GM12878 (cell line): Measurements from ENCODE around the gene GPI. TPM values are rescaled to one million over a fixed set of nuclear protein-coding genes. Genes with fewer than 3 reads are reported as not detected.

ENCODE experiments used
- ATAC-seq: fragments of 200-7000 bp; cut with Tn5 transposase; 3 replicates; pipeline ENCODE4 v1.9.1; 2020; ENCODE audit warnings: mild to moderate bottlenecking, moderate library complexity
- BruUV-seq: library from RNA; stranded (reverse); fragments of 400-500 nt; replicated peaks from 2 replicates; lab custom pipeline; 2021; lab: Mats Ljungman, UMichigan
- CTCF ChIA-PET: fragments of 300-600 bp; sonication (Branson Sonifier 250); formaldehyde crosslinking; extraction: SDS; loops from one replicate; lab custom pipeline; 2021; ENCODE audit warnings: inconsistent platforms; lab: Yijun Ruan, JAX
- POLR2A ChIA-PET: fragments of 350-600 bp; formaldehyde crosslinking; extraction: SDS; loops from one replicate; lab custom pipeline; 2021; ENCODE audit warnings: inconsistent platforms; lab: Charles Lee
- RAD21 ChIA-PET: fragments of 300-600 bp; sonication (Branson Sonifier 250); formaldehyde crosslinking; loops from one replicate; lab custom pipeline; 2023; ENCODE audit warnings: antibody characterized with exemption; ENCODE audit not compliant: unreplicated experiment; lab: Charles Lee
- SMC1A ChIA-PET: fragments of 300-600 bp; sonication (Branson Sonifier 250); formaldehyde crosslinking; loops from one replicate; lab custom pipeline; 2023; ENCODE audit not compliant: unreplicated experiment, uncharacterized antibody; lab: Charles Lee
- DNase-seq: peaks from one replicate; pipeline ENCODE4 v3.0.0-alpha.2; 2011; ENCODE audit warnings: low read depth, low spot score
- FAIRE-seq: peaks from 3 replicates; lab custom pipeline; 2011; peaks lifted over from hg19 to GRCh38; lab: Jason Lieb, UNC
- H2AFZ ChIP-seq: 2 replicates; pipeline ENCODE4 v1.6.0; 2011; ENCODE audit warnings: low read depth, low read length, control low read depth; ENCODE audit not compliant: control insufficient read depth
- H3K27ac ChIP-seq: 2 replicates; pipeline ENCODE4 v1.5.1; 2011; ENCODE audit warnings: control low read depth; ENCODE audit not compliant: control insufficient read depth, insufficient read depth
- H3K27me3 ChIP-seq, 2 experiments: replicated peaks in 1 of 2; 2 replicates each; pipeline versions ENCODE4 v1.6.0 to v1.6.1; 2011; ENCODE audit warnings: low read length in 1 of 2; ENCODE audit not compliant: control insufficient read depth in 2 of 2, insufficient read depth in 2 of 2
- H3K36me3 ChIP-seq, 2 experiments: 2 replicates each; pipeline ENCODE4 v1.5.1; 2011; ENCODE audit warnings: low read length in 1 of 2; ENCODE audit not compliant: control insufficient read depth in 2 of 2, insufficient read depth in 2 of 2
- H3K4me1 ChIP-seq: 2 replicates; pipeline ENCODE4 v1.6.1; 2011; ENCODE audit warnings: mild to moderate bottlenecking, low read length, moderate library complexity, mixed read lengths; ENCODE audit not compliant: control insufficient read depth, insufficient read depth
- H3K4me2 ChIP-seq: 2 replicates; pipeline ENCODE4 v1.6.0; 2011; ENCODE audit warnings: control low read depth; ENCODE audit not compliant: control insufficient read depth, insufficient read depth
- H3K4me3 ChIP-seq: fragments of 200-600 bp; sonication (generic); 2 replicates; pipeline ENCODE4 v1.5.1; 2016
- H3K79me2 ChIP-seq: 2 replicates; pipeline ENCODE4 v1.6.0; 2011; ENCODE audit warnings: low read length; ENCODE audit not compliant: control insufficient read depth, insufficient read depth
- H3K9ac ChIP-seq: 2 replicates; pipeline ENCODE4 v1.8.0; 2011; ENCODE audit warnings: low read length, control low read depth, mixed read lengths; ENCODE audit not compliant: control insufficient read depth, insufficient read depth
- H3K9me3 ChIP-seq: replicated peaks from 3 replicates; pipeline ENCODE4 v1.5.1; 2011; ENCODE audit warnings: mild to moderate bottlenecking, low read length; ENCODE audit not compliant: control insufficient read depth, insufficient read depth
- H4K20me1 ChIP-seq: 2 replicates; pipeline ENCODE4 v1.6.0; 2011; ENCODE audit not compliant: control insufficient read depth, insufficient read depth
- BMI1 ChIP-seq: fragments of 450-650 bp; IDR thresholded peaks from 2 replicates; pipeline ENCODE4 v1.6.1; 2016; ENCODE audit warnings: mild to moderate bottlenecking, moderate library complexity, borderline replicate concordance
- CBFB ChIP-seq: IDR thresholded peaks from 2 replicates; pipeline ENCODE4 v1.6.1; 2016; ENCODE audit warnings: antibody characterized with exemption, low read depth
- ETV6 ChIP-seq, 2 experiments: fragments of 450-650 bp in 1 of 2; IDR thresholded peaks in 1 of 2; conservative IDR thresholded peaks in 1 of 2; 2 replicates each; pipeline ENCODE4 v1.6.1; 2014; ENCODE audit warnings: antibody characterized with exemption in 1 of 2, borderline replicate concordance in 1 of 2, low read depth in 1 of 2, mild to moderate bottlenecking in 1 of 2, moderate library complexity in 1 of 2
- FOXK2 ChIP-seq: fragments of 450-650 bp; IDR thresholded peaks from 2 replicates; pipeline ENCODE4 v1.6.1; 2017; ENCODE audit warnings: mild to moderate bottlenecking, moderate library complexity
- IKZF2 ChIP-seq, 2 experiments: fragments of 450-650 bp; IDR thresholded peaks; 2 replicates each; pipeline ENCODE4 v1.6.1; 2017; ENCODE audit warnings: mild to moderate bottlenecking in 2 of 2, moderate library complexity in 2 of 2
- LARP7 ChIP-seq: fragments of 450-650 bp; IDR thresholded peaks from 2 replicates; pipeline ENCODE4 v1.6.1; 2017; ENCODE audit warnings: mild to moderate bottlenecking
- MTA3 ChIP-seq: IDR thresholded peaks from 2 replicates; pipeline ENCODE4 v1.6.1; 2012; ENCODE audit warnings: low read length, inconsistent platforms, borderline replicate concordance
- POLR2AphosphoS5 ChIP-seq: IDR thresholded peaks from 2 replicates; pipeline ENCODE4 v1.6.1; 2011; ENCODE audit warnings: mild to moderate bottlenecking, low read length, inconsistent platforms
- SMARCA5 ChIP-seq: fragments of 450-650 bp; IDR thresholded peaks from 2 replicates; pipeline ENCODE4 v1.6.1; 2017; ENCODE audit warnings: mild to moderate bottlenecking
- SP1 ChIP-seq: IDR thresholded peaks from one replicate; pipeline ENCODE4 v1.6.1; 2011; ENCODE audit warnings: low read depth, low read length
- ZZZ3 ChIP-seq: IDR thresholded peaks from 2 replicates; pipeline ENCODE4 v1.6.1; 2011; ENCODE audit warnings: low read depth; ENCODE audit not compliant: control insufficient read depth, insufficient read length
- WGBS: methylation state at CpG from one replicate; pipeline ENCODE4 v1.1.6; 2016; ENCODE audit warnings: low lambda C conversion rate; ENCODE audit not compliant: insufficient replicate concordance, insufficient coverage; ENCODE audit errors: missing lambda C conversion rate; 5-methylcytosine and 5-hydroxymethylcytosine counted together
- in situ Hi-C: fragments of 300-500 bp; cut with MboI; formaldehyde crosslinking; loops from 9 replicates; pipeline ENCODE4 v1.14.3; 2018; ENCODE audit warnings: mixed read lengths
- intact Hi-C: fragments of 100-400 bp; cut with micrococcal nuclease; formaldehyde crosslinking; loops from one replicate; pipeline ENCODE4 v1.14.2; 2022; ENCODE audit not compliant: unreplicated experiment
- polyA plus RNA-seq, 11 experiments: library from polyadenylated mRNA; depleted of rRNA in 4 of 11; unstranded in 6 of 11; stranded (reverse) in 5 of 11; fragments of >200 nt; fragmentation: Nextera tagmentation in 4 of 11; fragmentation: Illumina TruSeq in 1 of 11; extraction: Ambion mirVana in 4 of 11; extraction: Trizol in 1 of 11; gene quantifications; 1 replicate in 1 of 11; 2 replicates in 10 of 11; pipeline versions ENCODE4 v1.2.1 to v1.2.3, GENCODE V29; 2011 to 2016; ENCODE audit warnings: inconsistent platforms in 2 of 11, missing spikeins in 2 of 11, low read depth in 1 of 11
- total RNA-seq, 4 experiments: library from RNA; depleted of rRNA in 3 of 4; stranded (reverse); fragments of >200 nt in 3 of 4; fragmentation: Illumina TruSeq in 1 of 4; extraction: Trizol in 1 of 4; gene quantifications; 2 replicates each; pipeline versions ENCODE4 v1.2.1 to v1.2.3, GENCODE V29; 2013 to 2021

GPI gene
- total and polyA plus RNA-seq, 10 of the 15 experiments (the other 5 are each of a cell fraction or from before 2014, with no cell fraction given), result 124 to 400 (median 190) TPM

GRCh38 chr19:34328982-34329381 is 36.0 kb upstream of the GPI start:
- intact Hi-C loops, result no loop called here
- TF ChIP-seq CBFB (no peak), ZZZ3 (no peak), MTA3 (no peak), IKZF2 (IDR thresholded peaks at IDR 0.05) (no peak), SP1 (no peak), LARP7 (no peak), FOXK2 (no peak), SMARCA5 (no peak), ETV6 (conservative IDR thresholded peaks at IDR 0.05 in 1 of 2, IDR thresholded peaks at IDR 0.05 in 1 of 2; ENCODE audit: borderline replicate concordance in 1 of 2, low read depth in 1 of 2) (no peak), BMI1 (no peak), POLR2AphosphoS5 (no peak)
- Histone ChIP-seq H3K9me3 (no peaks in the 10 kb centered on the region), H3K4me1 (no peaks in the 10 kb centered on the region), H4K20me1 (no peaks in the 10 kb centered on the region), H3K4me3 (no peak overlapping the region), H3K79me2 (no peaks in the 10 kb centered on the region), H3K27ac (no peak overlapping the region), H3K36me3 (peaks cover 3 to 16% of the 10 kb centered on the region in 2 experiments), H3K27me3 (no peaks in the 10 kb centered on the region), H2AFZ (no peak overlapping the region), H3K4me2 (no peak overlapping the region), H3K9ac (no peak overlapping the region)
- DNase-seq (no peak), ATAC-seq (no peak), FAIRE-seq (no peak)
- ChIA-PET SMC1A (no interaction called here), CTCF (no interaction called here), RAD21 (no interaction called here), POLR2A (no interaction called here)
- WGBS, result 92% methylated on average over 1 of the region's 1 CpG
- BruUV-seq, result no TSS peak
- in situ Hi-C loops, result no loop called here
